IPS-15b (cell line): Measurements from ENCODE around the gene CCDC51.

Experiments
- H3K27me3 ChIP-seq: one replicate; pipeline ENCODE4 v1.6.1; 2013; ENCODE audit warnings: low read length; ENCODE audit not compliant: control insufficient read depth, insufficient read depth
- H3K36me3 ChIP-seq: one replicate; pipeline ENCODE4 v1.6.1; 2013; ENCODE audit warnings: low read length; ENCODE audit not compliant: control insufficient read depth, insufficient read depth
- H3K4me1 ChIP-seq: one replicate; pipeline ENCODE4 v1.6.1; 2013; ENCODE audit warnings: mild to moderate bottlenecking, low read length; ENCODE audit not compliant: control insufficient read depth, insufficient read depth
- H3K4me3 ChIP-seq: one replicate; pipeline ENCODE4 v1.5.1; 2013; ENCODE audit warnings: low read depth, low read length
- H3K9ac ChIP-seq: one replicate; pipeline ENCODE4 v1.6.1; 2013; ENCODE audit warnings: low read depth, mild to moderate bottlenecking, low read length
- H3K9me3 ChIP-seq: one replicate; pipeline ENCODE4 v1.6.1; 2013; ENCODE audit warnings: mild to moderate bottlenecking, low read length; ENCODE audit not compliant: control insufficient read depth, insufficient read depth

Gene CCDC51

GRCh38 chr3:48422681-48423080 is 17.2 kb downstream of the CCDC51 start:
- Histone ChIP-seq H3K9me3 (no peaks in the 10 kb centered on the region), H3K4me3 (no peak overlapping the region), H3K9ac (no peak overlapping the region), H3K36me3 (peaks cover 43% of the 10 kb centered on the region), H3K27me3 (no peaks in the 10 kb centered on the region), H3K4me1 (peaks cover 2% of the 10 kb centered on the region)

- Histone ChIP-seq H3K9ac (no peak overlapping the region), H3K4me1 (no peaks in the 10 kb centered on the region), H3K9me3 (no peaks in the 10 kb centered on the region), H3K36me3 (peaks cover 47% of the 10 kb centered on the region), H3K27me3 (no peaks in the 10 kb centered on the region), H3K4me3 (no peak overlapping the region)
These were observed 17.6 kb downstream of the CCDC51 start for GRCh38 chr3:48422272-48422671.

- Histone ChIP-seq H3K9ac (no peak overlapping the region), H3K4me1 (no peaks in the 10 kb centered on the region), H3K36me3 (peaks cover 62% of the 10 kb centered on the region), H3K4me3 (no peak overlapping the region), H3K27me3 (no peaks in the 10 kb centered on the region), H3K9me3 (no peaks in the 10 kb centered on the region)
These were observed 19.4 kb downstream of the CCDC51 start for GRCh38 chr3:48420561-48420960.

- no peak overlapping the region for H3K9ac ChIP-seq
- no peaks in the 10 kb centered on the region for H3K4me1 ChIP-seq
- H3K36me3 ChIP-seq = peaks cover 71% of the 10 kb centered on the region
- no peak overlapping the region for H3K4me3 ChIP-seq
- no peaks in the 10 kb centered on the region for H3K27me3 ChIP-seq
- H3K9me3 ChIP-seq = no peaks in the 10 kb centered on the region
These were observed 20.3 kb downstream of the CCDC51 start for GRCh38 chr3:48419597-48419996.

GRCh38 chr3:48419149-48419548 is 20.8 kb downstream of the CCDC51 start:
- H3K36me3 ChIP-seq = peaks cover 71% of the 10 kb centered on the region
- no peaks in the 10 kb centered on the region for H3K4me1 ChIP-seq
- H3K4me3 ChIP-seq = no peak overlapping the region
- no peak overlapping the region for H3K9ac ChIP-seq
- H3K9me3 ChIP-seq = no peaks in the 10 kb centered on the region
- no peaks in the 10 kb centered on the region for H3K27me3 ChIP-seq

- Histone ChIP-seq H3K4me1 (no peaks in the 10 kb centered on the region), H3K9ac (no peak overlapping the region), H3K4me3 (no peak overlapping the region), H3K9me3 (no peaks in the 10 kb centered on the region), H3K27me3 (no peaks in the 10 kb centered on the region), H3K36me3 (peaks cover 71% of the 10 kb centered on the region)
These were observed 21.3 kb downstream of the CCDC51 start for GRCh38 chr3:48418651-48419050.

GRCh38 chr3:48418140-48418539 is 21.8 kb downstream of the CCDC51 start:
- no peaks in the 10 kb centered on the region for H3K27me3 ChIP-seq
- H3K36me3 ChIP-seq = peaks cover 74% of the 10 kb centered on the region
- H3K4me1 ChIP-seq = no peaks in the 10 kb centered on the region
- H3K9ac ChIP-seq = no peak overlapping the region
- no peaks in the 10 kb centered on the region for H3K9me3 ChIP-seq
- no peak overlapping the region for H3K4me3 ChIP-seq

- no peak overlapping the region for H3K9ac ChIP-seq
- H3K36me3 ChIP-seq = peaks cover 79% of the 10 kb centered on the region
- H3K4me1 ChIP-seq = no peaks in the 10 kb centered on the region
- H3K27me3 ChIP-seq = no peaks in the 10 kb centered on the region
- H3K4me3 ChIP-seq = no peak overlapping the region
- H3K9me3 ChIP-seq = no peaks in the 10 kb centered on the region
These were observed 22.3 kb downstream of the CCDC51 start for GRCh38 chr3:48417529-48418108.

- no peak overlapping the region for H3K9ac ChIP-seq
- peaks cover 85% of the 10 kb centered on the region for H3K36me3 ChIP-seq
- no peaks in the 10 kb centered on the region for H3K9me3 ChIP-seq
- H3K4me1 ChIP-seq = no peaks in the 10 kb centered on the region
- H3K27me3 ChIP-seq = no peaks in the 10 kb centered on the region
- H3K4me3 ChIP-seq = no peak overlapping the region
These were observed 23.4 kb downstream of the CCDC51 start for GRCh38 chr3:48416546-48416945.

- Histone ChIP-seq H3K27me3 (no peaks in the 10 kb centered on the region), H3K4me3 (no peak overlapping the region), H3K9me3 (no peaks in the 10 kb centered on the region), H3K36me3 (peaks cover 89% of the 10 kb centered on the region), H3K4me1 (no peaks in the 10 kb centered on the region), H3K9ac (no peak overlapping the region)
These were observed 23.8 kb downstream of the CCDC51 start for GRCh38 chr3:48416091-48416505.

GRCh38 chr3:48415251-48415953 is 24.5 kb downstream of the CCDC51 start:
- H3K27me3 ChIP-seq = no peaks in the 10 kb centered on the region
- H3K4me1 ChIP-seq = no peaks in the 10 kb centered on the region
- H3K36me3 ChIP-seq = peaks cover 92% of the 10 kb centered on the region
- no peak overlapping the region for H3K4me3 ChIP-seq
- no peak overlapping the region for H3K9ac ChIP-seq
- H3K9me3 ChIP-seq = no peaks in the 10 kb centered on the region
